ENCODE measurements around the gene SRPK2.

- TF ChIP-seq CTCF (CRISPR knock-in tag; IDR thresholded peaks at IDR 0.05) (no peak), ZNF263 (CRISPR knock-in tag; IDR thresholded peaks at IDR 0.05) (no peak), ZFP1 (CRISPR knock-in tag; IDR thresholded peaks at IDR 0.05) (no peak)
Observed at GRCh38 chr7:105261689-105262088, 127.0 kb downstream of the SRPK2 start.

Data from HepG2 (cell line).